Liver (tissue), 9 donors: Measurements from ENCODE around the gene NUP205. TPM values are rescaled to one million over a fixed set of nuclear protein-coding genes. Genes with fewer than 3 reads are reported as not detected.

Experiments used
- DNase-seq: peaks from one replicate; pipeline ENCODE4 v3.0.0-alpha.2; 2017; ENCODE audit warnings: low spot score
- H3K27ac ChIP-seq, 2 donors: one replicate each; pipeline ENCODE4 v1.7.0; 2013; ENCODE audit warnings: inconsistent platforms in 2 of 2, low read length in 2 of 2, control low read depth in 1 of 2, low read depth in 1 of 2, mild to moderate bottlenecking in 1 of 2
- H3K27me3 ChIP-seq, 4 donors: one replicate each; pipeline versions ENCODE4 v1.6.1 to v1.7.0; 2013; ENCODE audit warnings: low read length in 3 of 4, inconsistent platforms in 1 of 4, mild to moderate bottlenecking in 1 of 4, moderate library complexity in 1 of 4; ENCODE audit not compliant: control insufficient read depth in 4 of 4, insufficient read depth in 4 of 4
- H3K36me3 ChIP-seq, 4 donors: one replicate each; pipeline versions ENCODE4 v1.6.1 to v1.7.0; 2013; ENCODE audit warnings: low read length in 3 of 4, mild to moderate bottlenecking in 3 of 4, low read depth in 1 of 4, moderate library complexity in 1 of 4; ENCODE audit not compliant: control insufficient read depth in 4 of 4, insufficient read depth in 3 of 4
- H3K4me1 ChIP-seq, 4 donors: one replicate each; pipeline versions ENCODE4 v1.6.1 to v1.7.0; 2013; ENCODE audit warnings: low read length in 3 of 4, mild to moderate bottlenecking in 3 of 4, moderate library complexity in 1 of 4; ENCODE audit not compliant: control insufficient read depth in 4 of 4, insufficient read depth in 4 of 4
- H3K4me3 ChIP-seq, 3 donors: one replicate each; pipeline versions ENCODE4 v1.6.1 to v1.7.0; 2013; ENCODE audit warnings: low read length in 3 of 3, control low read depth in 1 of 3, low read depth in 1 of 3, mild to moderate bottlenecking in 1 of 3
- H3K9ac ChIP-seq, 2 donors: one replicate each; pipeline ENCODE4 v1.7.0; 2013; ENCODE audit warnings: low read length in 2 of 2, mild to moderate bottlenecking in 2 of 2, moderate library complexity in 2 of 2, control low read depth in 1 of 2, low read depth in 1 of 2
- H3K9me3 ChIP-seq, 4 donors: one replicate each; pipeline versions ENCODE4 v1.6.1 to v1.7.0; 2013; ENCODE audit warnings: low read length in 3 of 4; ENCODE audit not compliant: control insufficient read depth in 4 of 4
- EGR1 ChIP-seq, 2 donors: IDR thresholded peaks; 2 replicates each; pipeline ENCODE4 v1.6.1; 2016 to 2018; ENCODE audit warnings: antibody characterized with exemption in 2 of 2, low read depth in 2 of 2
- FOXA2 ChIP-seq: IDR thresholded peaks from 2 replicates; pipeline ENCODE4 v1.6.1; 2016; ENCODE audit warnings: antibody characterized with exemption
- GABPA ChIP-seq, 2 donors: IDR thresholded peaks in 1 of 2; conservative IDR thresholded peaks in 1 of 2; 2 replicates each; pipeline ENCODE4 v1.6.1; 2016; ENCODE audit warnings: antibody characterized with exemption in 2 of 2, mild to moderate bottlenecking in 1 of 2, moderate library complexity in 1 of 2
- HNF4A ChIP-seq, 2 donors: conservative IDR thresholded peaks; 2 replicates each; pipeline ENCODE4 v1.6.1; 2016; ENCODE audit warnings: antibody characterized with exemption in 2 of 2, mild to moderate bottlenecking in 2 of 2
- HNF4G ChIP-seq: IDR thresholded peaks from 2 replicates; pipeline ENCODE4 v1.6.1; 2016; ENCODE audit warnings: antibody characterized with exemption
- JUND ChIP-seq, 2 donors: IDR thresholded peaks; 2 replicates each; pipeline ENCODE4 v1.6.1; 2016; ENCODE audit warnings: antibody characterized with exemption in 2 of 2
- NR2F2 ChIP-seq: IDR thresholded peaks from 2 replicates; pipeline ENCODE4 v1.6.1; 2016; ENCODE audit warnings: antibody characterized with exemption
- RAD21 ChIP-seq, 2 donors: IDR thresholded peaks; 2 replicates each; pipeline ENCODE4 v1.6.1; 2016; ENCODE audit warnings: antibody characterized with exemption in 2 of 2, mild to moderate bottlenecking in 2 of 2
- RXRA ChIP-seq, 2 donors: IDR thresholded peaks; 2 replicates each; pipeline ENCODE4 v1.6.1; 2017 to 2018; ENCODE audit warnings: antibody characterized with exemption in 2 of 2, mild to moderate bottlenecking in 1 of 2
- SP1 ChIP-seq: IDR thresholded peaks from 2 replicates; pipeline ENCODE4 v1.6.1; 2018; ENCODE audit warnings: antibody characterized with exemption, mild to moderate bottlenecking
- TAF1 ChIP-seq: conservative IDR thresholded peaks from 2 replicates; pipeline ENCODE4 v1.6.1; 2016; ENCODE audit warnings: antibody characterized with exemption, mild to moderate bottlenecking
- YY1 ChIP-seq: IDR thresholded peaks from 2 replicates; pipeline ENCODE4 v1.6.1; 2016; ENCODE audit warnings: antibody characterized with exemption, mild to moderate bottlenecking
- WGBS: extraction: QIAGEN DNeasy Blood & Tissue Kit; methylation state at CpG from one replicate; pipeline ENCODE4 v1.1.7; 2013; 5-methylcytosine and 5-hydroxymethylcytosine counted together
- polyA plus RNA-seq, 2 donors: library from polyadenylated mRNA; stranded (reverse) in 1 of 2; unstranded in 1 of 2; fragments of 200-250 nt in 1 of 2; fragments of >200 nt in 1 of 2; fragmentation: Nextera tagmentation in 1 of 2; extraction: Ambion mirVana in 1 of 2; gene quantifications; one replicate each; pipeline versions ENCODE4 v1.2.1 to v1.2.3, GENCODE V29; 2013 to 2015
- total RNA-seq, 2 donors: library from RNA; depleted of rRNA; stranded (reverse); fragments of >200 nt; gene quantifications; one replicate each; pipeline ENCODE4 v1.2.3, GENCODE V29; 2014
- TF ChIP-seq, protein P1 (sequence below): IDR thresholded peaks from 2 replicates; pipeline ENCODE4 v1.6.1; 2016; ENCODE audit warnings: antibody characterized with exemption
- TF ChIP-seq, protein P2 (sequence below): IDR thresholded peaks from 2 replicates; pipeline ENCODE4 v1.6.1; 2016; ENCODE audit warnings: antibody characterized with exemption, mild to moderate bottlenecking
- TF ChIP-seq, protein P3 (sequence below): IDR thresholded peaks from 2 replicates; pipeline ENCODE4 v1.6.1; 2016; ENCODE audit warnings: antibody characterized with exemption
- TF ChIP-seq, protein P4 (sequence below): fragments of 150-350 bp; IDR thresholded peaks from 2 replicates; pipeline ENCODE4 v1.5.1; 2017; ENCODE audit warnings: improper control_type of control experiment, low read depth, low read length; ENCODE audit not compliant: missing input control
- TF ChIP-seq, protein P5 (sequence below): IDR thresholded peaks from 2 replicates; pipeline ENCODE4 v1.6.1; 2016; ENCODE audit warnings: antibody characterized with exemption
- donor health status: healthy.
- donor health status: healthy.
- donor health status: healthy.
- donor health status: healthy.
- donor health status: healthy.

The NUP205 gene
- total and polyA plus RNA-seq, 4 donors = 6.3 to 27.8 (median 12.0) TPM

DNA sequence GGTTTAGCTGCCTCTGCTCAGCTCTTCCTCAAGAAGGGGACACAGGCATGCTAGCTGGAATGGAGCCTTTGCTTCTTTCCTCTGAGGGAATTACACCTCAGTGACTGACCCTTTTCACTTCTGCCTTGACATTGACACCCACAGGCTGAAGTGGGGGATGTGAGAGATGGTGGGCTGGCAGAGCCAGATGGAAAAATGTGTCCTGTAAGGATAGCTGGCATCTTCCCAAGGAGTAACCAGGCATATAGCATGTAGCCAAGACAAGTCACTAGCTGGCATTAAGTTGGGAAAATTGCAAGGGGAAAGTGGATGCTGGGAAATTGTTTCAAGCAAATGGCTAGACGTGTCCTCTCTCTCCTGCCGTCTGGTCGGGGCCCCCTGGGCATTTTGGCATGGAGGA is 124.5 kb downstream of the NUP205 start:
- H3K4me3 ChIP-seq = no peak overlapping the region
- H3K9ac ChIP-seq = no peak overlapping the region
- H3K27ac ChIP-seq = no peak overlapping the region
- no peaks in the 10 kb centered on the region for H3K27me3 ChIP-seq
- DNase-seq = no peak
- WGBS = 98% methylated on average over 3 of the region's 3 CpGs
- peaks cover 0 to 6% (median 0%) of the 10 kb centered on the region in 4 donors for H3K36me3 ChIP-seq
- peaks cover 0 to 16% (median 12%) of the 10 kb centered on the region in 4 donors for H3K4me1 ChIP-seq
- no peaks in the 10 kb centered on the region for H3K9me3 ChIP-seq
- TF ChIP-seq FOXA2 (no peak), RAD21 (IDR thresholded peaks at IDR 0.05) (no peak), EGR1 (IDR thresholded peaks at IDR 0.05; ENCODE audit: low read depth in 2 of 2) (no peak), JUND (IDR thresholded peaks at IDR 0.05) (no peak), HNF4G (no peak), TAF1 (no peak), YY1 (no peak), HNF4A (conservative IDR thresholded peaks at IDR 0.05) (no peak), NR2F2 (no peak), GABPA (IDR thresholded peaks at IDR 0.05 in 1 of 2, conservative IDR thresholded peaks at IDR 0.05 in 1 of 2) (no peak), RXRA (IDR thresholded peaks at IDR 0.05) (no peak), SP1 (no peak)
- TF ChIP-seq, protein P1, sequence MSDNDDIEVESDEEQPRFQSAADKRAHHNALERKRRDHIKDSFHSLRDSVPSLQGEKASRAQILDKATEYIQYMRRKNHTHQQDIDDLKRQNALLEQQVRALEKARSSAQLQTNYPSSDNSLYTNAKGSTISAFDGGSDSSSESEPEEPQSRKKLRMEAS = no peak
- TF ChIP-seq, protein P2, sequence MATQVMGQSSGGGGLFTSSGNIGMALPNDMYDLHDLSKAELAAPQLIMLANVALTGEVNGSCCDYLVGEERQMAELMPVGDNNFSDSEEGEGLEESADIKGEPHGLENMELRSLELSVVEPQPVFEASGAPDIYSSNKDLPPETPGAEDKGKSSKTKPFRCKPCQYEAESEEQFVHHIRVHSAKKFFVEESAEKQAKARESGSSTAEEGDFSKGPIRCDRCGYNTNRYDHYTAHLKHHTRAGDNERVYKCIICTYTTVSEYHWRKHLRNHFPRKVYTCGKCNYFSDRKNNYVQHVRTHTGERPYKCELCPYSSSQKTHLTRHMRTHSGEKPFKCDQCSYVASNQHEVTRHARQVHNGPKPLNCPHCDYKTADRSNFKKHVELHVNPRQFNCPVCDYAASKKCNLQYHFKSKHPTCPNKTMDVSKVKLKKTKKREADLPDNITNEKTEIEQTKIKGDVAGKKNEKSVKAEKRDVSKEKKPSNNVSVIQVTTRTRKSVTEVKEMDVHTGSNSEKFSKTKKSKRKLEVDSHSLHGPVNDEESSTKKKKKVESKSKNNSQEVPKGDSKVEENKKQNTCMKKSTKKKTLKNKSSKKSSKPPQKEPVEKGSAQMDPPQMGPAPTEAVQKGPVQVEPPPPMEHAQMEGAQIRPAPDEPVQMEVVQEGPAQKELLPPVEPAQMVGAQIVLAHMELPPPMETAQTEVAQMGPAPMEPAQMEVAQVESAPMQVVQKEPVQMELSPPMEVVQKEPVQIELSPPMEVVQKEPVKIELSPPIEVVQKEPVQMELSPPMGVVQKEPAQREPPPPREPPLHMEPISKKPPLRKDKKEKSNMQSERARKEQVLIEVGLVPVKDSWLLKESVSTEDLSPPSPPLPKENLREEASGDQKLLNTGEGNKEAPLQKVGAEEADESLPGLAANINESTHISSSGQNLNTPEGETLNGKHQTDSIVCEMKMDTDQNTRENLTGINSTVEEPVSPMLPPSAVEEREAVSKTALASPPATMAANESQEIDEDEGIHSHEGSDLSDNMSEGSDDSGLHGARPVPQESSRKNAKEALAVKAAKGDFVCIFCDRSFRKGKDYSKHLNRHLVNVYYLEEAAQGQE = no peak
- TF ChIP-seq, protein P3, sequence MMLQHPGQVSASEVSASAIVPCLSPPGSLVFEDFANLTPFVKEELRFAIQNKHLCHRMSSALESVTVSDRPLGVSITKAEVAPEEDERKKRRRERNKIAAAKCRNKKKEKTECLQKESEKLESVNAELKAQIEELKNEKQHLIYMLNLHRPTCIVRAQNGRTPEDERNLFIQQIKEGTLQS = no peak
- TF ChIP-seq, protein P4, sequence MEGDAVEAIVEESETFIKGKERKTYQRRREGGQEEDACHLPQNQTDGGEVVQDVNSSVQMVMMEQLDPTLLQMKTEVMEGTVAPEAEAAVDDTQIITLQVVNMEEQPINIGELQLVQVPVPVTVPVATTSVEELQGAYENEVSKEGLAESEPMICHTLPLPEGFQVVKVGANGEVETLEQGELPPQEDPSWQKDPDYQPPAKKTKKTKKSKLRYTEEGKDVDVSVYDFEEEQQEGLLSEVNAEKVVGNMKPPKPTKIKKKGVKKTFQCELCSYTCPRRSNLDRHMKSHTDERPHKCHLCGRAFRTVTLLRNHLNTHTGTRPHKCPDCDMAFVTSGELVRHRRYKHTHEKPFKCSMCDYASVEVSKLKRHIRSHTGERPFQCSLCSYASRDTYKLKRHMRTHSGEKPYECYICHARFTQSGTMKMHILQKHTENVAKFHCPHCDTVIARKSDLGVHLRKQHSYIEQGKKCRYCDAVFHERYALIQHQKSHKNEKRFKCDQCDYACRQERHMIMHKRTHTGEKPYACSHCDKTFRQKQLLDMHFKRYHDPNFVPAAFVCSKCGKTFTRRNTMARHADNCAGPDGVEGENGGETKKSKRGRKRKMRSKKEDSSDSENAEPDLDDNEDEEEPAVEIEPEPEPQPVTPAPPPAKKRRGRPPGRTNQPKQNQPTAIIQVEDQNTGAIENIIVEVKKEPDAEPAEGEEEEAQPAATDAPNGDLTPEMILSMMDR = no peak
- TF ChIP-seq, protein P5, sequence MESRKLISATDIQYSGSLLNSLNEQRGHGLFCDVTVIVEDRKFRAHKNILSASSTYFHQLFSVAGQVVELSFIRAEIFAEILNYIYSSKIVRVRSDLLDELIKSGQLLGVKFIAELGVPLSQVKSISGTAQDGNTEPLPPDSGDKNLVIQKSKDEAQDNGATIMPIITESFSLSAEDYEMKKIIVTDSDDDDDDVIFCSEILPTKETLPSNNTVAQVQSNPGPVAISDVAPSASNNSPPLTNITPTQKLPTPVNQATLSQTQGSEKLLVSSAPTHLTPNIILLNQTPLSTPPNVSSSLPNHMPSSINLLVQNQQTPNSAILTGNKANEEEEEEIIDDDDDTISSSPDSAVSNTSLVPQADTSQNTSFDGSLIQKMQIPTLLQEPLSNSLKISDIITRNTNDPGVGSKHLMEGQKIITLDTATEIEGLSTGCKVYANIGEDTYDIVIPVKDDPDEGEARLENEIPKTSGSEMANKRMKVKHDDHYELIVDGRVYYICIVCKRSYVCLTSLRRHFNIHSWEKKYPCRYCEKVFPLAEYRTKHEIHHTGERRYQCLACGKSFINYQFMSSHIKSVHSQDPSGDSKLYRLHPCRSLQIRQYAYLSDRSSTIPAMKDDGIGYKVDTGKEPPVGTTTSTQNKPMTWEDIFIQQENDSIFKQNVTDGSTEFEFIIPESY = no peak
